MM.1S (cell line): ENCODE results near the gene DOK6.

Experiments
- CTCF ChIP-seq: fragments of 300-600 bp; sonication (generic); IDR thresholded peaks from 2 replicates; pipeline ENCODE4 v1.5.1; 2016; ENCODE audit warnings: antibody characterized with exemption, low read length, mixed read lengths
- EZH2phosphoT487 ChIP-seq: fragments of 300-600 bp; sonication (generic); IDR thresholded peaks from 2 replicates; pipeline ENCODE4 v1.6.1; 2018; ENCODE audit warnings: antibody characterized with exemption, low read length

GRCh38 chr18:69885841-69886531 is 485.3 kb downstream of the DOK6 start:
- TF ChIP-seq CTCF = no peak
- TF ChIP-seq EZH2phosphoT487 = no peak
